ENCODE measurements around the gene IGLL5. TPM values are rescaled to one million over a fixed set of nuclear protein-coding genes. Genes with fewer than 3 reads are reported as not detected.

The IGLL5 gene
- total RNA-seq, 2 experiments from 2014 or later: not detected

DNA sequence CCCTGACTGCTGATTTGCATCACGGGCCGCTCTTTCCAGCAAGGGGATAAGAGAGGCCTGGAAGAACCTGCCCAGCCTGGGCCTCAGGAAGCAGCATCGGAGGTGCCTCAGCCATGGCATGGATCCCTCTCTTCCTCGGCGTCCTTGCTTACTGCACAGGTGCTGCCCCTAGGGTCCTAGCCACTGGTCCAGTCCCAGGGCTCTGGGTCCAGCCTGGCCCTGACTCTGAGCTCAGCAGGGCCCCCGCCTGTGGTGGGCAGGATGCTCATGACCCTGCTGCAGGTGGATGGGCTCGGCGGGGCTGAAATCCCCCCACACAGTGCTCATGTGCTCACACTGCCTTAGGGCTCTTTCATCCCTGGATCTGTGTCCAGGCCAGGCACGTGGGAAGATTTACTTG is 7.0 kb upstream of the IGLL5 start:
- H3K36me3 Mint-ChIP-seq (ENCODE audit: low read depth): no peaks in the 10 kb centered on the region
- no peak overlapping the region for H3K27ac Mint-ChIP-seq
- intact Hi-C loops (cut with micrococcal nuclease): loop anchor here (5.0 kb wide), 3 partner anchors 57 to 168 kb away; no protein-coding TSS in a partner anchor
- no peaks in the 10 kb centered on the region for H3K9me3 Mint-ChIP-seq
- peaks cover 7% of the 10 kb centered on the region for H3K4me1 Mint-ChIP-seq (ENCODE audit: low read depth)
- CTCF ChIA-PET: interaction anchor here (0.5 to 6.8 kb wide), 10 partner anchors 22 to 673 kb away, joined by 3 to 120 read pairs (median 4); no protein-coding TSS in a partner anchor
- no peak overlapping the region for H3K4me3 Mint-ChIP-seq
- no peak for DNase-seq
- H3K27me3 Mint-ChIP-seq (ENCODE audit: low read depth): no peaks in the 10 kb centered on the region

DNA sequence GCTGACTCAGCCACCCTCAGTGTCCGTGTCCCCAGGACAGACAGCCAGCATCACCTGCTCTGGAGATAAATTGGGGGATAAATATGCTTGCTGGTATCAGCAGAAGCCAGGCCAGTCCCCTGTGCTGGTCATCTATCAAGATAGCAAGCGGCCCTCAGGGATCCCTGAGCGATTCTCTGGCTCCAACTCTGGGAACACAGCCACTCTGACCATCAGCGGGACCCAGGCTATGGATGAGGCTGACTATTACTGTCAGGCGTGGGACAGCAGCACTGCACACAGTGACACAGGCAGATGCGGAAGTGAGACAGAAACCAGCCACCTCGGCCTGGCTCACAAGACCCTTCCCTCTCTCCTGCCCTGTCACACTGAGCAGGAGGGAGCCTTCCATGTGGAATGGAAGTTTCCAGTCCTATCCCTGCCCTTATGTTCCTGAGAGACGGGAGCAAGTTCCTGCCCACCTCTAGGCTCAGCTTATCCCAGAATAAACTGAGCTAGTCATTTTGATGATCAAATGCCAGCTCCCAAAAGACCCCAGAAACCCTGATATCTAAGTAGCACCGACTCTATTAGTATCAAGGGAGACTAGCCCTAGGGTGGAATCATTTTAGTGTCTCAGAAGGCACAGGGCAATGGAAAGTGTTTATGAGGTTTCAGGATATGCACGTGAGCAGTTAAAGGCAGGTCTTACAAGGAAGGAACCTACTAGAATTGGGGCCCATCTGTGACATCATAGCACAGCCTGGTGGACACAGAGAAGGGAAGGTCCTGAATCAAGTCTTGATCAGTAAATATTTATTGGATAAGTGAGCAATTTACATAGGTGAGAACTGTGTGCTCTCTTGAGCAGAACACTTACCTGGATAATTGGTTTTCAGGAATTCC is 6.3 kb upstream of the IGLL5 start:
- Mint-ChIP-seq H3K36me3 (ENCODE audit: low read depth) (no peaks in the 10 kb centered on the region), H3K4me1 (ENCODE audit: low read depth) (peaks cover 7% of the 10 kb centered on the region), H3K4me3 (no peak overlapping the region), H3K27me3 (ENCODE audit: low read depth) (no peaks in the 10 kb centered on the region), H3K27ac (no peak overlapping the region), H3K9me3 (no peaks in the 10 kb centered on the region)
- intact Hi-C loops (cut with micrococcal nuclease): loop anchor here (5.0 kb wide), 3 partner anchors 56 to 169 kb away; no protein-coding TSS in a partner anchor
- CTCF ChIA-PET: interaction anchor here (0.7 to 6.8 kb wide), 8 partner anchors 21 to 643 kb away, joined by 3 to 120 read pairs (median 4); no protein-coding TSS in a partner anchor
- DNase-seq: no peak

- Mint-ChIP-seq H3K27ac (no peak overlapping the region), H3K4me3 (no peak overlapping the region)
- intact Hi-C loops (cut with micrococcal nuclease): loop anchor here (5.0 kb wide), 3 partner anchors 55 to 170 kb away; no protein-coding TSS in a partner anchor
Measured at GRCh38 chr22:22882033-22882717, 5.4 kb upstream of the IGLL5 start.

GRCh38 chr22:22883090-22883727 is 4.4 kb upstream of the IGLL5 start:
- Mint-ChIP-seq H3K27ac (no peak overlapping the region), H3K27me3 (ENCODE audit: low read depth) (no peaks in the 10 kb centered on the region), H3K4me1 (ENCODE audit: low read depth) (peaks cover 7% of the 10 kb centered on the region), H3K9me3 (no peaks in the 10 kb centered on the region), H3K4me3 (no peak overlapping the region), H3K36me3 (ENCODE audit: low read depth) (no peaks in the 10 kb centered on the region)
- DNase-seq: no peak
- intact Hi-C loops (cut with micrococcal nuclease): loop anchor here (5.0 kb wide), 3 partner anchors 54 to 171 kb away; no protein-coding TSS in a partner anchor
- CTCF ChIA-PET: interaction anchor here (0.6 to 6.8 kb wide), 26 partner anchors 10 to 315 kb away, joined by 3 to 120 read pairs (median 8); no protein-coding TSS in a partner anchor

More at GRCh38 chr22:22882033-22882717, 5.4 kb upstream of the IGLL5 start:
- Mint-ChIP-seq H3K36me3 (ENCODE audit: low read depth) (no peaks in the 10 kb centered on the region), H3K4me1 (ENCODE audit: low read depth) (peaks cover 7% of the 10 kb centered on the region), H3K9me3 (no peaks in the 10 kb centered on the region), H3K27me3 (ENCODE audit: low read depth) (no peaks in the 10 kb centered on the region)
- peak; percentile 39 for DNase-seq
- CTCF ChIA-PET: interaction anchor here (0.7 to 6.8 kb wide), 8 partner anchors 31 to 129 kb away, joined by 3 to 120 read pairs (median 28); no protein-coding TSS in a partner anchor

DNA sequence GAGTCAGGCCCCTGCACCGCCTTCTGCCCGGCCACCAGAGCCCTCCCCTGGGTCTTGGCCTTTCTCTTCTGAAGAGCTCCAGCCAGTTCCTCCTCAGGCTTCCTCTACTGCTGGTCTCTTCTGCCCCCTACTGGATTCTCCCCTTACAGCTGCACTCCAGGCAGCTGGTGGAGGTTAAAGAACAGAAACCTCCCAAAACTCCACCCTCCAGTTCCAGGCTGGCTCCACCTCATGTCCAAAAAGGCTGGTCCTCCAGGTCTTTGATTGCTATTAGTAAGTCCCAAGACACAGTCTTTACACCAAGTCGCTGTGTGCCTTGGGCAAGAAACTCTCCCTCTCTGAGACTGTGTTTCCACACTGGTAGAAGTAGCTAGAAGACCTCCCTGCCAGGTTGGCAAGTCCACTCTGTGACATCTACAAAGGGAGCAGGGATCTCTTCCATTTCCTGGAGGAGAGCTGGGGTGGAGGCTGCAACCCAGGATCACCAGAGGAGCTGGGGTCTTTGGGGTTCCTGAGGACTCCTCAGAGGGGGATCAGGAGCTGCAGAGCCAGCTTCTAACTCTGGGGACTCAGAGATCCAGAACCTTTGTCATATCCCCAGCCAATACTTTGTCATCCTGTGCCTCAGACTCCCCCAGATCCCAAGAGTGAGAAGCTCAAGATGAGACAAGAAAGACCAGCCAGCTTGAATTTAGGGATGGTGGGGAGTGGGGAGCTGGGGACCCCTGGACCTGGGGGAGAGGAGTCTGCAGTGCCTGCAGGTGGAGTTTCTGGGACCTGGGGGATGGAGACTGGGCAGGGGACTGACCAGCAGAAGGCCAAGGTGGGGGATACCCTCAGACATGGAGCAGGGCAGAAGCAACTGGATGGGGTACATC is 3.4 kb upstream of the IGLL5 start:
- H3K36me3 Mint-ChIP-seq (ENCODE audit: low read depth): no peaks in the 10 kb centered on the region
- peaks cover 7% of the 10 kb centered on the region for H3K4me1 Mint-ChIP-seq (ENCODE audit: low read depth)
- CTCF ChIA-PET: interaction anchor here (0.5 to 6.8 kb wide), 44 partner anchors 9 to 316 kb away, joined by 3 to 120 read pairs (median 5); no protein-coding TSS in a partner anchor
- no peaks in the 10 kb centered on the region for H3K27me3 Mint-ChIP-seq (ENCODE audit: low read depth)
- intact Hi-C loops (cut with micrococcal nuclease): loop anchor here (1.0 to 5.0 kb wide), 6 partner anchors 53 to 172 kb away; no protein-coding TSS in a partner anchor
- peak; percentile 79 for DNase-seq
- no peaks in the 10 kb centered on the region for H3K9me3 Mint-ChIP-seq
- no peak overlapping the region for H3K4me3 Mint-ChIP-seq
- no peak overlapping the region for H3K27ac Mint-ChIP-seq

GRCh38 chr22:22884888-22885840 is 2.5 kb upstream of the IGLL5 start:
- intact Hi-C loops (cut with micrococcal nuclease): loop anchor here (1.0 to 5.0 kb wide), 6 partner anchors 52 to 173 kb away; no protein-coding TSS in a partner anchor
- DNase-seq: peak; percentile 66
- no peaks in the 10 kb centered on the region for H3K36me3 Mint-ChIP-seq (ENCODE audit: low read depth)

GRCh38 chr22:22886546-22886945 is 1.1 kb upstream of the IGLL5 start:
- Mint-ChIP-seq H3K27me3 (ENCODE audit: low read depth) (no peaks in the 10 kb centered on the region), H3K27ac (no peak overlapping the region), H3K4me3 (no peak overlapping the region), H3K36me3 (ENCODE audit: low read depth) (no peaks in the 10 kb centered on the region), H3K9me3 (no peaks in the 10 kb centered on the region), H3K4me1 (ENCODE audit: low read depth) (peaks cover 7% of the 10 kb centered on the region)
- CTCF ChIA-PET: interaction anchor here (0.7 kb wide), 1 partner anchor 295 kb away, joined by 3 read pairs; no protein-coding TSS in a partner anchor
- no peak for DNase-seq
- intact Hi-C loops (cut with micrococcal nuclease): no loop called here

More at GRCh38 chr22:22884888-22885840, 2.5 kb upstream of the IGLL5 start:
- CTCF ChIA-PET: interaction anchor here (0.6 to 6.8 kb wide), 30 partner anchors 10 to 294 kb away, joined by 3 to 120 read pairs (median 6); no protein-coding TSS in a partner anchor
- Mint-ChIP-seq H3K4me1 (ENCODE audit: low read depth) (peaks cover 7% of the 10 kb centered on the region), H3K27ac (no peak overlapping the region), H3K27me3 (ENCODE audit: low read depth) (no peaks in the 10 kb centered on the region), H3K9me3 (no peaks in the 10 kb centered on the region), H3K4me3 (no peak overlapping the region)

DNA sequence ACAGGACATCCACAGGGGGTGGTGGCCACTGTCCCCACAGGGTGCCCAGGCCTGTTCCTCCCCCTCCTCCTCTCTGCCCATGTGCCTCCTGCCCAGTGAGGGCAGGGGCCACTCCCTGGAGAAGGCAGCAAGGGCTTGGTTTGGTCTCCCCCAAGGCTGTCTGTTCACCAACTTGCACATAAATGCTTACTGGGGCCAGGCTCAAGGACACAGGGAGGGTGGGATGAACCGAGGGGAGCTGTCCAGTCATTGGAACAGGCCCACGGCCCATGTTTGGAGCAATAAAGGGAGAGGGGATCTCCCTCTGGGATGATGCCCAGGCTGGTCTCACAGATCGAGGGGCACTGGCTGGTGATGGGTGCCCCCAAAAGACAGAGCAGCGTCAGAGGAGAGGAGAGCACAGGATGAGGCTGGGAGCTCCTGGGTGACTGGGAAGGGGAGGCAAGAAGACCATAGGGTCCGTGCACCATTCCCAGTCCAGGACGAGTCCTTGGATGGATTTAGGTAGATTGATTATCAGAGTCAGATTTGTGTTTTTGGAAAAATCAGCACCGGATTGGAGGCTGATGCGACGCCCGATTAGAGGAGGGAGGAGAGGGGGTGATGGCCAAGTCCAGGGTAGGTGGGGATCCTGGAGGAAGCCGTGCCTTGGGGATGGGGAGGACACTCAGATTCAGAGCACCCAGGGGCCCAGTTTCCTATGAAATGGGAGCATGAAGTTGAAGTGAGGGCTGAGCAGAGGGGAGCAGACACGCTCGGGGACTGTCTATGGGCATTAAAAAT is 1.1 kb downstream of the IGLL5 start:
- CTCF ChIA-PET: interaction anchor here (1.5 kb wide), 1 partner anchor 100 kb away, joined by 5 read pairs; no protein-coding TSS in a partner anchor

GRCh38 chr22:22890085-22890484 is 2.5 kb downstream of the IGLL5 start:
- Mint-ChIP-seq H3K36me3 (ENCODE audit: low read depth) (no peaks in the 10 kb centered on the region), H3K4me3 (no peak overlapping the region), H3K9me3 (no peaks in the 10 kb centered on the region), H3K27ac (no peak overlapping the region), H3K27me3 (ENCODE audit: low read depth) (no peaks in the 10 kb centered on the region), H3K4me1 (ENCODE audit: low read depth) (no peaks in the 10 kb centered on the region)
- CTCF ChIA-PET: no interaction called here
- DNase-seq: no peak
- intact Hi-C loops (cut with micrococcal nuclease): no loop called here

More for the DNA sequence above, 1.1 kb downstream of the IGLL5 start:
- no peak for DNase-seq
- Mint-ChIP-seq H3K4me1 (ENCODE audit: low read depth) (peaks cover 7% of the 10 kb centered on the region), H3K36me3 (ENCODE audit: low read depth) (no peaks in the 10 kb centered on the region), H3K27me3 (ENCODE audit: low read depth) (no peaks in the 10 kb centered on the region), H3K4me3 (no peak overlapping the region), H3K27ac (no peak overlapping the region), H3K9me3 (no peaks in the 10 kb centered on the region)
- intact Hi-C loops (cut with micrococcal nuclease): no loop called here

Measured in activated naive CD4-positive, alpha-beta T cell treated with anti-CD3 and anti-CD28 coated beads for 36 hours (primary cell).